SK-N-MC (cell line): ENCODE measurements around the gene CPLANE1.

Source experiments
- EZH2 ChIP-seq: fragments of 200-600 bp; sonication (generic); IDR thresholded peaks from one replicate; pipeline ENCODE4 v1.6.1; 2017; ENCODE audit warnings: antibody characterized with exemption
- POLR2AphosphoS5 ChIP-seq: IDR thresholded peaks from 2 replicates; pipeline ENCODE4 v1.6.1; 2012; ENCODE audit warnings: mild to moderate bottlenecking, low read depth, low read length, borderline replicate concordance

DNA sequence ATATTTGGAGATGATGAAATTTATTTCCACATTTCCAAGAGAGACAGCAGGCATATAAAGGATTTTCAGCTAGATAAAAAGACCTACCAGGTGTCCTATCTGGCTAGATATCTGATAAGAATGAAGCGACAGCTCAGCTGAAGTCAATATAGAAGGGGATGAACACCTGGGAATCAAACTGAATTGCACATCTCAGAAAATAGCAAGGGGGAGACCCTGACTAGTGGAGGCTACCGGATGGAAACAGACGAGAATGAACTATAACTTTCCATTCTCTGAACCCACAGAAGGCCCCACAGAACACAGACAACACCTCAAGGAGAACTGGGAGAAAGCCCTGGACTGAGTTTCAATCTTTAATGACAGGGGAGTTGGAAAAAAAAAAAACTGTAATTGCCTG, 51.1 kb downstream of the CPLANE1 start:
- TF ChIP-seq POLR2AphosphoS5 (no peak), EZH2 (no peak)
